ENCODE measurements around the gene RGS9. TPM values are rescaled to one million over a fixed set of nuclear protein-coding genes. Genes with fewer than 3 reads are reported as not detected.

The RGS9 gene
- total RNA-seq, 1 experiment from 2014 or later, result 6.3 TPM

DNA sequence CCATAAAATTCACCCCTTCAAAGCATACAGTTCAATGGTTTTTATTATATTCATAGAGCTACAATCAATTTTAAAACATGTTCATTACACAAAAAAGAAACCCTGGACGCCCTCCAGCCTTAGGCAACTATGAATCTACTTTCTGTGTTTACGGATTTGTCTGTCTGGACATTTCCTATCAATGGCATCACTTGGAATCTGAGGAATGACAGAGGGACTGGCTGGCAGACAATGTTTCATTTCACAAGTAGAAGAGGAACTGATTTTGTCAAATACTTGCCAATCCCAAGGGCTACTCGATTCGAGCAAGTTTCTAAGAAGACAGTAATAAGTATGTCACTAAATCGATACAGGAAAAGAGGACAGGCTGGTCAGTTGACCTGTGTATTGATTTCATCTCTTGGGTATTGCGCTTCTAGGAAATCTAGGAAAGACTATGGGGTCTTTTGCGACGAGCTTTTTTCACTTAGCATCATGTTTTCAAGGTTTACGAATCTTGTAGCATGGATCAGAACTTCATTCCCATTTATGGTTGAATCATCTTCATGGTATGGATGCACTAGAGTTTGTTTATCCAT lies 56.6 kb downstream of the RGS9 start:
- no peak for TF ChIP-seq CTCF (IDR thresholded peaks at IDR 0.05; ENCODE audit: insufficient read depth in 1 of 2, low read depth in 1 of 2, low read length in 1 of 2, severe bottlenecking in 1 of 2, unreplicated experiment in 1 of 2)
- Mint-ChIP-seq H3K27me3 (ENCODE audit: insufficient read depth, unreplicated experiment) (no peaks in the 10 kb centered on the region), H3K9me3 (ENCODE audit: unreplicated experiment) (no peaks in the 10 kb centered on the region), H3K4me1 (ENCODE audit: low read depth, unreplicated experiment) (peaks cover 5% of the 10 kb centered on the region), H3K27ac (ENCODE audit: unreplicated experiment) (no peak overlapping the region), H3K4me3 (ENCODE audit: unreplicated experiment) (no peak overlapping the region), H3K36me3 (ENCODE audit: insufficient read depth, unreplicated experiment) (no peaks in the 10 kb centered on the region)
- no peaks in the 10 kb centered on the region for H3K27me3 ChIP-seq (replicated peaks; ENCODE audit: control insufficient read depth, insufficient read depth, low read length)
- H3K9me3 ChIP-seq, result no peaks in the 10 kb centered on the region
- intact Hi-C loops (cut with micrococcal nuclease; ENCODE audit: unreplicated experiment), result no loop called here
- ChIA-PET CTCF (no interaction called here), POLR2A (no interaction called here)
- H3K4me3 ChIP-seq (ENCODE audit: low read depth, low read length), result no peak overlapping the region
- no TSS peak for BruUV-seq (replicated peaks)
- no peak for DNase-seq
- H3K36me3 ChIP-seq (ENCODE audit: control insufficient read depth, insufficient read depth, low read length), result no peaks in the 10 kb centered on the region
- H3K4me1 ChIP-seq, result no peaks in the 10 kb centered on the region

DNA sequence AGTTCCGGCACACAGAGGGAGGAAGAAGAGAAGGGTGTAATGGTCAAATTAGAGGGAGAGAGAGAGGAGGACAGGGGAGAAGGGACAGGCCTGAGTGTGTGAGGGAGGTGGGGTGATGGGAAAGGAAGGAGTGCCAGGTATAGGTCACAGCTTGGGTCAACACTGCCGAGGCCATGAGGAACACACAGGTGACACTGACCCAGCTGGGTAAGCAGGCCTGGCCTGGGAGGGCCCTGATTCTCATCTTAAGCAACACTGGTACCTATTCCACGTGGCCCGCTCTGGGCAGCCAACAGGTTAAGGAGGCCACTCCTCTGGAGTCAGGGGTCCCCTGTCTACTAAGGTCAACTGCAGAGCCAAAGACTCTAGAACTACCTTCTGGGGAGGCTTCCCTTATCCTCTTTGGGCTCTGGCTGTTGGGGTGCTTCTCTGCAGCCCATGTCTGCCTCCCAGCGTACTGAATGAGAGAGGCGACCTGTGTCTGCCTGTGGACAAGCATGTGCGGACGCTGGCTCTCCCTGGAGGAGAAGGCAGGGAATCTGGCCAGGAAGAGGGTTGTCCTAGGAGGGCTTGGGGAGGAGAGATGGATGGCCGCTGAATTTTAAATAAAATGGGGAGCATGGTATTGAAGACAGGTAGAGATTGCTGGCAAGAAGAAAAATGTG lies 57.6 kb downstream of the RGS9 start:
- ChIA-PET CTCF (no interaction called here), POLR2A (no interaction called here)
- no peaks in the 10 kb centered on the region for H3K36me3 Mint-ChIP-seq (ENCODE audit: insufficient read depth, unreplicated experiment)
- Histone ChIP-seq H3K36me3 (ENCODE audit: control insufficient read depth, insufficient read depth, low read length) (no peaks in the 10 kb centered on the region), H3K4me3 (ENCODE audit: low read depth, low read length) (no peak overlapping the region), H3K4me1 (no peaks in the 10 kb centered on the region), H3K27me3 (replicated peaks; ENCODE audit: control insufficient read depth, insufficient read depth, low read length) (no peaks in the 10 kb centered on the region), H3K9me3 (no peaks in the 10 kb centered on the region)
- BruUV-seq (replicated peaks), result no TSS peak
- no peaks in the 10 kb centered on the region for H3K9me3 Mint-ChIP-seq (ENCODE audit: unreplicated experiment)
- no peak overlapping the region for H3K27ac Mint-ChIP-seq (ENCODE audit: unreplicated experiment)
- H3K4me1 Mint-ChIP-seq (ENCODE audit: low read depth, unreplicated experiment), result peaks cover 5% of the 10 kb centered on the region
- no peak for DNase-seq
- no peak for TF ChIP-seq CTCF (IDR thresholded peaks at IDR 0.05; ENCODE audit: insufficient read depth in 1 of 2, low read depth in 1 of 2, low read length in 1 of 2, severe bottlenecking in 1 of 2, unreplicated experiment in 1 of 2)
- H3K4me3 Mint-ChIP-seq (ENCODE audit: unreplicated experiment), result no peak overlapping the region
- H3K27me3 Mint-ChIP-seq (ENCODE audit: insufficient read depth, unreplicated experiment), result no peaks in the 10 kb centered on the region
- intact Hi-C loops (cut with micrococcal nuclease; ENCODE audit: unreplicated experiment), result no loop called here

DNA sequence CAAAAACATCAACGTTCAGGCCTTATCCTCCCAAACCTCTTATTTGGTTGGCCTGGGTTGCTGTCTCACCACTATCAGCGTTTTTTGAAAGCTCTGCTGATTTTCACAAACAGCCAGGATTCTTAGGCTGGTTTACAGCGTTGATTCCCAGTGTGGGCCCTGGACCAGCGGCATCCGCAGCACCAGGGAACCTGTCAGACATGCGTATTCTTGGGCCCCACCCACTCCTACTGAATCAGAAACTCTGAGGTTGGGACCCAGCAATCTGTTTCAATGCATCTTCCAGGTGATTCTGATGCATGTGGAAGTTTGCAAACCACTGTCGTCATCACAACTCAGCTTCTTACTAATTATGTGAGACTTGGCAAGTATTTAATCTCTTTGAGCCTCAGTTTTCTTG lies 58.5 kb downstream of the RGS9 start:
- intact Hi-C loops (cut with micrococcal nuclease; ENCODE audit: unreplicated experiment), result no loop called here
- Histone ChIP-seq H3K4me3 (ENCODE audit: low read depth, low read length) (no peak overlapping the region), H3K36me3 (ENCODE audit: control insufficient read depth, insufficient read depth, low read length) (no peaks in the 10 kb centered on the region), H3K27me3 (replicated peaks; ENCODE audit: control insufficient read depth, insufficient read depth, low read length) (no peaks in the 10 kb centered on the region), H3K9me3 (no peaks in the 10 kb centered on the region), H3K4me1 (no peaks in the 10 kb centered on the region)
- ChIA-PET POLR2A (interaction anchor here (0.6 kb wide), 1 partner anchor 52 kb away, joined by 5 read pairs; no protein-coding TSS in a partner anchor), CTCF (interaction anchor here (1.3 kb wide), 1 partner anchor 95 kb away, joined by 3 read pairs; no protein-coding TSS in a partner anchor)
- no peak for DNase-seq
- peaks cover 5% of the 10 kb centered on the region for H3K4me1 Mint-ChIP-seq (ENCODE audit: low read depth, unreplicated experiment)
- TF ChIP-seq CTCF (IDR thresholded peaks at IDR 0.05; ENCODE audit: insufficient read depth in 1 of 2, low read depth in 1 of 2, low read length in 1 of 2, severe bottlenecking in 1 of 2, unreplicated experiment in 1 of 2), result no peak
- no peak overlapping the region for H3K4me3 Mint-ChIP-seq (ENCODE audit: unreplicated experiment)
- H3K9me3 Mint-ChIP-seq (ENCODE audit: unreplicated experiment), result no peaks in the 10 kb centered on the region
- no peak overlapping the region for H3K27ac Mint-ChIP-seq (ENCODE audit: unreplicated experiment)
- H3K36me3 Mint-ChIP-seq (ENCODE audit: insufficient read depth, unreplicated experiment), result no peaks in the 10 kb centered on the region
- no peaks in the 10 kb centered on the region for H3K27me3 Mint-ChIP-seq (ENCODE audit: insufficient read depth, unreplicated experiment)
- no TSS peak for BruUV-seq (replicated peaks)

Data from Caco-2 (cell line).